SK-N-MC (cell line): ENCODE results near the gene PXMP2.

Experiments
- EZH2 ChIP-seq: fragments of 200-600 bp; sonication (generic); IDR thresholded peaks from one replicate; pipeline ENCODE4 v1.6.1; 2017; ENCODE audit warnings: antibody characterized with exemption
- POLR2AphosphoS5 ChIP-seq: IDR thresholded peaks from 2 replicates; pipeline ENCODE4 v1.6.1; 2012; ENCODE audit warnings: mild to moderate bottlenecking, low read depth, low read length, borderline replicate concordance

DNA sequence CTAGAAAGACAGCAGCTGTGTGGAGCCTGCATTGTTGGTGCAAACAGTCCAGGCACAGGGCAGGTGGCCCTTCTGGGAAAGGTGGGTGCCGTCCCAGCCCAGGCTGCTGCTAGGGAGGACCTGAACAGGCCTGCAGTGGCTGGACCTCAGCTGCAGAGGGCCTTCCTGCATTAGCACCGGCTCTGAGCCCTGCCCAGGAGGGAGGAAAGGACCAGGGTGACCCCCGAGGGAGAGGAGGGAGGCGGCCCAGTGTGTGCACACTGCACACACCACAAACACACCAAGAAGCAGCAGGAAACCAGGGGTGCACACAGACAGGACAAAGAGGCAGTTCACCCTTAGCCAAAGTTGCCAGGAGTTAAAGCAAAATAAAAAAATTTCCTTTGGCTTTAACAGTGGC lies 15.3 kb downstream of the PXMP2 start:
- no peak for TF ChIP-seq POLR2AphosphoS5
- no peak for TF ChIP-seq EZH2
